HS-5 (cell line): ENCODE data around the gene IL1F10.
A peak's percentile ranks its signal among the peaks of the same experiment; 100 is the strongest.

Source experiments
- DNase-seq: peaks from one replicate; pipeline ENCODE4 v3.0.0-alpha.2; 2012; ENCODE audit warnings: low read depth

The IL1F10 gene

GRCh38 chr2:113112871-113113270 is 45.1 kb downstream of the IL1F10 start:
- DNase-seq = no peak

GRCh38 chr2:113113807-113114206 is 46.0 kb downstream of the IL1F10 start:
- no peak for DNase-seq

GRCh38 chr2:113114224-113114945 is 46.6 kb downstream of the IL1F10 start:
- no peak for DNase-seq

- no peak for DNase-seq
Observed at GRCh38 chr2:113114996-113115395, 47.2 kb downstream of the IL1F10 start.

GRCh38 chr2:113116100-113116958 is 48.6 kb downstream of the IL1F10 start:
- no peak for DNase-seq

- DNase-seq = peak; percentile 63
Observed at GRCh38 chr2:113117541-113118262, 49.9 kb downstream of the IL1F10 start.

GRCh38 chr2:113118263-113118657 is 50.5 kb downstream of the IL1F10 start:
- DNase-seq = no peak

- no peak for DNase-seq
Observed at GRCh38 chr2:113119111-113119510, 51.3 kb downstream of the IL1F10 start.

GRCh38 chr2:113120861-113121260 is 53.1 kb downstream of the IL1F10 start:
- no peak for DNase-seq

GRCh38 chr2:113122364-113122763 is 54.6 kb downstream of the IL1F10 start:
- DNase-seq = no peak

- no peak for DNase-seq
Observed at GRCh38 chr2:113123726-113124125, 56.0 kb downstream of the IL1F10 start.

GRCh38 chr2:113124181-113124961 is 56.6 kb downstream of the IL1F10 start:
- DNase-seq = no peak
